ENCODE results near the gene A1BG. TPM values are rescaled to one million over a fixed set of nuclear protein-coding genes. Genes with fewer than 3 reads are reported as not detected.
"Not testable (repeated sequence)": the region's sequence is repeated elsewhere in the genome, so short reads cannot be mapped to it uniquely, and the experiment has no call there.

The A1BG gene
- total RNA-seq, 1 donor from 2014 or later = 10.7 TPM

DNA sequence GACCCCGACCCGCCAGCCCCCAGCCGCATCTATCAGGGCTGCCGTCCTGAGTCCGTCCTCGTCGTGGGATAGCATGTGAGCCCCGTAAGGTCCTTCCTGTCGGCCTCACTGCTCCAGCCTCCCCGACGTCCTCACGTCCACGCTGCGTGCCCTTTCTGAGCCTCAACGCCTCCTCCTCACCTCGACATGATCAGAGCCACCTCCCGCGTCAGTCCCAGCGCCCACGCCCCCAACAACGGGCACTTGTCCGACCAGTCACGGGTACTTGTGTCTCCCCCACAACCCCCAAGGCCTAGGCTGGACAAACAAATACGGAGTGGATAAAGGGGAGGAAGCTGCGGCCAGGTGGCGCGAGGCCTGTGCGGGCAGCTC lies 8.6 kb upstream of the A1BG start:
- no peak for DNase-seq (ENCODE audit: low spot score)

DNA sequence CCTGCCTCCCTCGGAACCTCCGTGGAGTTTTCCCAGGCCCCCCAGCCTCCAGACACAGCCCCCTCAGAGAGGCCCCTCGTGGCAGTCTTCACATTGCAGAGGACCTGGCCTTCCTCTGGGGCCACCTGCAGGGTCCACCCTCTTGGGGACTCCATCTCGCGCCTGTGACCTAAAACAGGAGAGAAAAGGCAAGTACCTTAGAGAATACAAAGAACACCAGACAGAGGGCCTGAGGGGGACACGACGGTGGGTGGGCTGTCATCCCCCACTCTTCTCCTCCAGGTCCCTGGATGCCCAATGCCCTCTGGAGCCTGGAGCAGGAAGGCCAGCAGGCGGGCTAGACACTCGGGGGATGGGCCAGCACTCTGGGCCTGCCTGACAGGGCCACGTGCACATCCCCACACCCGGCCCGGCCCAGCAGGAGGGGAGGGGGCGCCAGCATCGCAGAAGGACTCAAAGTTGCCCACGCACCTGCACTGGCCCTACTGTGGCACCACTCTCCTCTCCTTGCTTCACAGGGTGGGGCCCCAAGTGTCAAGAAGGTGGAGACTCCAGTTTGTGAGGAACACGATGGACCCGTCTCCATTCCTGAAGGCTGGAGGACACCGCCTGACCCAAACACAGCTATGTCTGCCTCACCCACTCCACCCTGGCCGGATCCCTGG lies 4.3 kb upstream of the A1BG start:
- no peak for DNase-seq (ENCODE audit: low spot score)

DNA sequence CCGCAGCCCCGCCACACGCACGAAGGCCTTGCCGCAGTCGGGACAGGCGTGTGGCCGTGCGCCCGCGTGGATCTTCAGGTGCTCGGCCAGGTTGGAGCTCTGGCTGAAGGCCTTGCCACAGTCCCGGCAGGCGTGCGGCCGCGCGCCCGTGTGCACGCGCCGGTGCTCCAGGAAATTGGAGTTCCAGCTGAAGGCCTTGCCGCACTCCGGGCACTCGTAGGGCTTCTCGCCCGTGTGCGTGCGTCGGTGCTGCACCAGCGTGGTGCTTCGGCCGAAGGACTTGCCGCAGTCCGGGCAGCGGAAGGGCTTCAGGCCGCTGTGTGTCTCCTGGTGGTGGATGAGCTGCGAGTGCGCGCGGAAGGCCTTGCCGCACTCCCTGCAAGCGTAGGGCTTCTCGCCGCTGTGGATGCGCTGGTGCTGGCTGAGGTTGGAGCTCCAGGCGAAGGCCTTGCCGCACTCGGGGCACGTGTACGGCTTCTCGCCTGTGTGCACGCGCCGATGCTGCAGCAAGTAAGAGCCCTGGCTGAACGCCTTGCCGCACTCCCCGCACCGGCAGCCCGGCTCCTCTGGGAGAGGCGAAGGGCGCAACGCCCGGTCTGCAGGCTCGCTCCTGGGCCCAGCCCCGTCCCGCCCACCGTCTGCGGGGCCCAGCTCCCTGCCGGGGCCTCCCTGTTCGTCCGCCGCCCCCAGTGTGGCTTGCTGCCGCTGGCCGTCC lies 3.6 kb upstream of the A1BG start:
- DNase-seq (ENCODE audit: low spot score) = no peak

DNA sequence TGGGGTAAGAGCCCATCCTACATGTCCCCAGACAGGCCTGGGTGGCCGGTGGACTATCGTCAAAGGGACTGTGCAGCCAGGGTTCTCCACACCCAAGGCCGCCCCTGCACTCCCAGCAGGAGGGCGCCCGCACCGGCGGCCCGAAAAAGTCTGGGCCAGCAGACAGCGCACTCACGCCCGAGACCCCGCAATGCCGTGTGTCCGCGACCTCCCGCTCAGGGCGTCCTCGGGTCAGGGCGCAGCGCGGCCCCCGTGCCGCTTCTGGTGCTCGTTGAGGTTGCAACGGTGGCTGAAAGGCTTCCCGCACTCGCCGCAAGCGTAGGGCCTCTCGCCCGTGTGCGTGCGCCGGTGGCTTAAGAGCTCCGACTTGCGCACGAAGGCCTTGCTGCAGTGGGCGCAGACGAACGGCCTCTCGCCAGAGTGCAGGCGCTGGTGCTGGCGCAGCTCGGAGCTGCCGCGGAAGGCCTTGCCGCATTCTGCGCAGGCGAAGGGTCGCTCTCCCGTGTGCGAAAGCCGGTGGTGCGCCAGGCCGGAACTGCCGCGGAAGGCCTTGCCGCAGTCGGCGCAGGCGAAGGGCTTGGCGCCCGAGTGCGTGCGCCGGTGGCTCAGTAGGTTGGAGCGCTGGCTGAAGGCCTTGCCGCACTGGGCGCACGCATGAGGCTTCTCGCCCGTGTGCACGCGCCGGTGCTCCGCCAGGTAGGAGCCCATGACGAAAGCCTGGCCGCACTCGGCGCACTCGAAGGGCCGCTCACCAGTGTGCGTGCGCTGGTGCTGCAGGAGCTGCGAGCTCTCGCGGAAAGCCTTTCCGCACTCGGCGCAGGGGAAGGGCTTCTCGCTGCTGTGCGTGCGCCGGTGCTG lies 2.8 kb upstream of the A1BG start:
- DNase-seq (ENCODE audit: low spot score) = no peak

DNA sequence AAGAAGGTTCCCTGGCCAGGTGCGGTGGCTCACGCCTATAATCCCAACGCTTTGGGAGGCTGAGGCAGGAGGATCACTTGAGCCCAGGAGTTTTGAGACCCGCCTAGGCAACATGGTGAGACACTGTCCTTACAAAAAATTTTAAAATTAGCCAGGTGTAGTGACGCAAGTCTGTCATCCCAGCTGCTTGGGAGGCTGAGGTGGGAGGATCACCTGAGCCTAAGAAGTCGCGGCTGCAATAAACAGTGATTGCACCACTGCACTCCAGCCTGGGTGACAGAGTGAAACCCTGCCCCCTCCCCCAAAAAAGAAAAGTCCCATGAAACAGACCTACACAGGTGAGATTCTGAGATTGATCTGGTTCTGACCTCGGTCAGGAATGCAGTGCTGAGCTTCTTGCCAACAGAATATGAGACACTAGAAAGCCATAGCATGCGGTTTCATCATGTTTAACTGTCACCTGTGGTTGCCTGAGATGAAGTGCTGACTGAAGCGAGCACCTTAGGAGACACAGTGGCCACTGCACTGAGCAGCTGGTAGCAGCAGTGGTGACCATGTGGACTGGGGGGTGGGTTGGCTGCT lies 2.0 kb upstream of the A1BG start:
- DNase-seq (ENCODE audit: low spot score) = no peak

DNA sequence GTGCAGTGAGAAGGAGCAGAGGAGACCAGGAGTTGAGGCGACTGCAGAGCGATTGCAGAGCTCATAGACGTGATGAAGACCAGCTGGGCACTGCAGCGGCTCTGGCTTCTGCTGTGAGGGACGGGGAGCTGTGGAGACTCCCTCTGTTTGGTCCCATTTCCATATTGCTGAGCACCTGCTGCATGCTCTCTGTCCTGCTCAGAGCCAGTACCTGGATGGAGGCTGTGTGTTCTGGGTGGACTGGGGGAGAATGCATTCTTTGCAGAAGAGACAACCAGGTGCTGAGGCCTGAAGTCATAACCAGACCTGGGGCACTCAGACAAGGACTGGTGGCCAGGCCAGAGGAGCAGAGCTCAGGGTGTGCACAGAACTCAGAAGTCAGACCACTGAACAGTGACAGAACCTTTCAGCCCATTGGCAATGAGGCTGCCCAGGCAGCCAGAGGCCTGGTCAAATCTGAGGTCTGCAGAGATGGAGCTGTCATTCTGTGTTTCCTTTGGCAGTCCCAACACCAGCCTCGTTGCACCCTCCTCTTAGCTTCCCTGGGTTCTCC lies 1.3 kb upstream of the A1BG start:
- no peak for DNase-seq (ENCODE audit: low spot score)

DNA sequence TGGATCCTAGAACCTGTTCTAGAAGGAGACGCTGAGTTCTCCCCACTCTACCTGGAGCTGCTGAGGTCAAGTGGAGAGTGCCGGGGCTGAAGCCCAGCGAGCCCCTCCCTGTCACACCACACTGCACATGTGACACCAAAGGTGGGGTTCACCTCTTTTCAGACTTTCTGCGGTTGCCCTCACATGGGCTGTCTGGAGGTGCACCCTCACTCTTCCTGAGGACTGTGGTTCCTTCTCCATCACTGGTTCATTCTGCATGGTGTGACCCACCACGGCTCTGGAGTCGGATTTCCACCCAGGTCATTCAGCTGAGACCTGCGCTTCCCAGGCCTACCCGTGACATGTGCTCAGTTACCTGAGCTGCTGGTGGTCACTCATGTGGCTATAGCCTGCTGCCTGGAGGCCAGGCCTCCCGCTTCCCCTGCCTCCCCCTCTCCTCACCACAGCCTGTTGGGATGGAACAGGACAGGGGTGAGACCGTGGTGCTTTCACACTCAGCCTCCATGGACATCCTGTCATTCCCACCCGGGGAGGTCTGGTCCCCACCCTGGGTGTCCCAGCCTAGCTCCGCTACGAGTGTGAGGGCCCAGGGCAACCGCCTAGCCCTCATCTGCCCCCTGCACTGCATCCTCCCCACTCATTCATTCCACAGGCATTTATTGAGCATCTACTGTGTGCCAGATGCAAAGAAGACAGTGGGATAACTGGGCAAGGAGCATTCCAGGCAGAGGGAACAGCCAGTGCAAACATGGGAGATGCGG lies 605 bp upstream of the A1BG start:
- DNase-seq (ENCODE audit: low spot score) = no peak

DNA sequence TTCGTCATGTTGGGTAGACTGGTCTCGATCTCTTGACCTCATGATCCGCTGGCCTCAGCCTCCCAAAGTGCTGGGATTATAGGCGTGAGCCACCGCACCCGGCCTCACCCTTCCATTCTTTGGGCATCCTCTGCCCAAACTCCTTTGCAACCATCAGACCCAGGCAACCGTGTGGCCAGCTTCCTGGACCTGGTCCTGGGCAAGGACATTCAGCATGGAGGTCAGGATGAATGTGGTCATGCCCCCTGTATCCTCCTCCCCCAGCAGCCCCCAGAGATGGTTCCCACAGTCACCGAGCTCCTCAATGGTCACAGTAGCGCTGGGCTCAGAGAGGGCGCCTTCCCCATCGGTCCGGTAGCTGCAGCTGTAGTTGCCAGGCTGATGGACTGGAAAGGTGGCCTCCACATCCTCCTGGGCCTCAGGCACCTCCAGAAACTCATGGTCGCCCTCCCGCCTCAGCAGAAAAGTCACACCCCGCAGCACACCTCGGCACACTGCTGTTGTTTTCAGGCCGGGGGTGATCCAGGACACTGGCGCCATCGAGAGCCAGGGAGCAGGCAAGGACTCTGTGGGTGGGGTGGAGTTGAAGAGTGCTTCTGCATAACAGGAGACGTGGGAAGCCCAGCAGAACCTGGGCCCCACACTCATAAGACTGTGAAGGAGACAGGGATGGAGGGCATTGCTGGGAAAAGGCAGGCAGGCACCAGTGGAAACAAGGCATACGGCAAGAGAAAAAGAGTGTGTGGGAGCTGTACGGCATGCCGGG lies 1.1 kb downstream of the A1BG start:
- DNase-seq (ENCODE audit: low spot score) = no peak

DNA sequence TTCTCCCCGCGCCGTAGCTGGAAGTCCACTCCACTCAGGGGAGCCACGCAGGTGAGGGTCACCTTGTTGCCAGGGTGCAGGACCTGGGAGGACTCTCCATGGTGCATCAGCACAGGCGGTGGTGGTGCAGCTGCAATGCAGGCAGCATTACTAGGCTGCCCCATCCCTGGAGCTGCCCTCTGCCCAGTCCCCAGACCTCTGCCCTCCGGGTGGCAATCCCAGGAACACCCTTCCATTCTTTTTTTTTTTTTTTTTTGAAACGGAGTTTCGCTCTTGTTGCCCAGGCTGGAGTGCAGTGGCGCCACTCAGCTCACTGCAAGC lies 1.8 kb downstream of the A1BG start:
- DNase-seq (ENCODE audit: low spot score) = no peak

DNA sequence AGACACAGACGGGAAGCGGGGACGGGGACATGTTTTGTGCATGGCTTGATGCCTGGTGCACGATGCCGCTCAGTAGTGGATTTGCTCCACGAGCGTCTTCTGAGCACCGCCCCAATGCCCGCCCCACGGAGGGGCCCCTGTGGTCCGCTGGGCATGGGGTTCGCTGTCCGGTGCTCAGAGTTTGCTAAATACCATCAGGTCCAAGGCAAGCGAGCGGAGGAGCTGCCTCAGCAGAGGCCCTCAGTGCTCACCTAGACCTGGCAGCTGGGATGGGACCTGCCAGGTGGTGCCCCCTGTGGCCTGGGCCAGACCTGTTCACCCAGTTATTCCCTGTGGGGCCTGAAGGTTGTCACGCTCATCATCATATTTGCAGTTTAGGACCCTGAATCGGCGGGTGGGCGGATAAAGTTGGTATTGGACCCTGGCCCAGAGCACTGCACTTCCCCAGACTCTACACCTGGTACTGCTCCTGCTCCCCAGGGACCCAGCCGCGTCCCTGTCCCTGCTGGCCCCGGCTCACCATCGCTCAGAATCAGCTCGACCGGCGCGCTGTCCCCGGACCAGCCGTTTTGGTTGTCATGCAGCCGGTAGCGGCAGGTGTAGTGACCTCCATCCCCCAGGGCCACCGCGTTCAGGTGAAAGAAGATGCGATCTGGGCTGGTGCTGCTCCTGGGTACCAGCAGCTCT lies 2.3 kb downstream of the A1BG start:
- DNase-seq (ENCODE audit: low spot score) = no peak

DNA sequence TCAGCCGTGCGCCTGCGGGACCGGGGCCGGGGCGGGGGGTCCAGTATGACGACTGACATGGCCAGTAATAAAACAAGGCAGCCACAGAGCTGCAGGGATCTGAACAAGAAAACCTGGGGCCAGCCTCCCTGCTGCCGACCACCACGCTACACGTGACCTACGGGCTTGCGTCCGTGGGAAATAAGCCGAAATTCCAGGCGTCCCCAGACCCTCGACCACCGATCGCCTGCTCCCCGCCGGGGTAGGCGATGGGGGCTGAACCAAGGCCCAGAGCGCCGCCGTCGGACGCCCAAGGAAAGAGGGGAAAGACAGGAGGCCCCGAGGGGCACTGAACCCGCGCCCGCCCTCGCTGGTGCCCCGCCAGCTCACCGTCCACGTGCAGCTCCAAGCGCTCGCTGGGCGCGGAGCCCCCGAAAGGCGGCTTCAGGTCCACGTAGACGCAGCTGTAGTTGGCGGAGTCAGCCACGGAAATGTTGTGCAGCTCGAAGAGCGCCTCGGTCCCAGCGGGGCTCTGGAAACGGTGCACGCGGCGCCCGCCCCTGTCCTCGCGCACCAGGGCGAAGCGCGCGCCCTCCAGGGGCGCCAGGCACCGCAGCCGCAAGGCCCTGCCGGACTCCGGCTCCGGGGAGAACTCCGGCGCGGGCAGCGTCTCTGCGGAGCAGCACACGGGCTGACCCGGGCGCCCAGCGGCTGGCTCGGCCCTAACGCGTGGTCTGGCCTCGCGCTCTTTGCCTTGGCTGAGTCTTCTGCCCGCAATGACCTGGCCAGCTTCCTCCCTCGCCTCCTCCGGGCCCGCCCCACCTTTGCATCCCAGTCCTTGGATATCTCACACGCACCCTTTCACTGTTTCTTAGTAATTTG lies 3.1 kb downstream of the A1BG start:
- no peak for DNase-seq (ENCODE audit: low spot score)

DNA sequence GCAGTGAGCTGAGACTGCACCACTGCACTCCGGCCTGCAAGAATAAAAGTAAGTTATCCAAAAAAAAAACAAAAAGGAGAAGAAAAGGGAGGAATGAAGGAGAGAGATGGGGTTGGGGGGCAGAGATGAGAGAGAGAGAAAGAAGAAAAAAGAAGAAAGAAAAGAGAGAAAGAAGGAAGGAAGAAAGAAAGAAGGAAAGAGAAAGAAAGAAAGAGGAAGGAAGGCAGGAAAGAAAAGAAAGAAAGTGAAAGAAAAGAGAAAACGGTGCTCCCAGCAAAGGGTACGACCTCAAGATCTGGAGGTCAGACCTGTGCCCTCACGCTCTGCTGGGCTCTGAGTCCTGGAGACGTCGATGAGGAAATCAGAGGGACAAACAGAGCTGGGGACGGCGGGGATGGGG lies 3.7 kb downstream of the A1BG start:
- DNase-seq (ENCODE audit: low spot score) = no peak

DNA sequence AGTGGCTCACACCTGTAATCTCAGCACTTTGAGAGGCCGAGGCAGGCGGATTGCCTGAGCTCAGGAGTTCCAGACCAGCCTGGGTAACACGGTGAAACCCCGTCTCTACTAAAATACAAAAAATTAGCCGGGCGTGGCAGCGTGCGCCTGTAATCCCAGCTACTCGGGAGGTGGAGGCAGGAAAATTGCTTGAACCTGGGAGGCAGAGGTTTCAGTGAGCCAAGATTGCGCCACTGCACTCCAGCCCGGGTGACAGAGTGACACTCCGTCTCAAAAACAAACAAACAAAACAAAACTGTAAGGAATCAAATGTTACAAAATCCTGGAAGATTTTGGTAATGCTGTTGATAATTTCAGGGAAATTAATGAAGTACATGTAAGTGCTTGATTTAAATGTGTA lies 5.2 kb downstream of the A1BG start:
- DNase-seq (ENCODE audit: low spot score) = not testable (repeated sequence)

DNA sequence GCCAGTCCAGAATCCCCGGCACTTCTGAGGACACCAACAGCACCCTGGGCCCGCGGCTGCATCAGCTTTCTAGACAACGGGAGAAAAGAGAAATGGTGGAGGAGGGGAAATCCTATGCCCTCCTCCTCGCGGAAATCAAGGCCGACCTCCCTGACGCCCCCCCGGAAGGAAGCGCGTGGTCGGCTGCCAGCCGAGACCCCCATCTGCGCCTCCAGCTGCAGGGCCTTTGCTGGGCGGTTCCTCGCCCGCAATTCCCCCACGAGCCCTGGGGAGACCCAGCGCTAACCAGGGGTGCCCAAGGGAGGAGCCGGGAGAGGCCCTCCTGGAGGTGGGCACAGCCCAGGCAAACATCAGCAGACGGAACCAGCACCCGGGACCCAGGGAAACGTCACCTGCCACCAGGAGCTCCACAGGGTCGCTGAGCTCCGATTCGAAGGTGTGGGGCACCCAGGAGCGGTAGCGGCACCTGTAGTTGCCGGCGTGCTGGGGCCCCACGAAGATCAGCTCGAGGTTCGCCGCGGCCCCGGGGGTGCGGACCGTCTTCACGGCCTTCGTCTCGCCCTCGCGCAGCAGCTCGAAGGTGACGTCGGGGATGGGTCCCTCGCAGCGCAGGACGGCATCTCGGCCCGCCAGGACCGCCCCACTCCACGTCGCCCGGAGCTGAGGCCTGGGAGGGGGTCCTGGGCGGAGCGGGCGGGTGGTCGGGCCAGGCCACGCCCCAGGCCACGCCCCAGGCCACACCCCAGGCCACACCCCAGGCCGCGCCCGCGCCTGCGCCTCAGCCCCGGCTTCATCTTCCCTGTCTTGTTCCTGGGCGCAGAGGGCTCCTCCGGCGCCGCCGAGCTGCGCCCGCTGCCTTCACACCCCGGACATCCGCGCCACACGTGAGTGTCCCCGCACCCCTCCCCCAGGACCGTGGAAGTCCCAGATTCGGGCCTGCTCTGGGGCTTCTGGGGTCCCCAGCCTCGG lies 6.0 kb downstream of the A1BG start:
- peak; percentile 72 for DNase-seq (ENCODE audit: low spot score)

DNA sequence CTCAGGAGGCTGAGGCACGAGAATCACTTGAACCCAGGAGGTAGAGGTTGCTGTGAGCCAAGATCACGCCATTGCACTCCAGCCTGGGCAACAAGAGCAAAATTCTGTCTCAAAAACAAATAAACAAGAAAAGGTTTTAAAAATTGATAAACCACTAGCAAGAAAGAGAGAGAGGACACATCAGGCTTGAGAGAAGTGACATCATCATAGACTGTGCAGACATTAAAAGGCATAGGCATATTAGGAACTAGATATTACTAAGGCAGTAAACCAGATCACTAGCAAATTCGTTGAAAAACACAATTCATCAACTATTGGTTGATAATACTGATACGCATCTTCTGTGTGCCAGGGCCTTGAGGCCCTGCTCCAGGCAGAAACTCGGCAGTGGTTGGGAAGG lies 7.7 kb downstream of the A1BG start:
- no peak for DNase-seq (ENCODE audit: low spot score)

DNA sequence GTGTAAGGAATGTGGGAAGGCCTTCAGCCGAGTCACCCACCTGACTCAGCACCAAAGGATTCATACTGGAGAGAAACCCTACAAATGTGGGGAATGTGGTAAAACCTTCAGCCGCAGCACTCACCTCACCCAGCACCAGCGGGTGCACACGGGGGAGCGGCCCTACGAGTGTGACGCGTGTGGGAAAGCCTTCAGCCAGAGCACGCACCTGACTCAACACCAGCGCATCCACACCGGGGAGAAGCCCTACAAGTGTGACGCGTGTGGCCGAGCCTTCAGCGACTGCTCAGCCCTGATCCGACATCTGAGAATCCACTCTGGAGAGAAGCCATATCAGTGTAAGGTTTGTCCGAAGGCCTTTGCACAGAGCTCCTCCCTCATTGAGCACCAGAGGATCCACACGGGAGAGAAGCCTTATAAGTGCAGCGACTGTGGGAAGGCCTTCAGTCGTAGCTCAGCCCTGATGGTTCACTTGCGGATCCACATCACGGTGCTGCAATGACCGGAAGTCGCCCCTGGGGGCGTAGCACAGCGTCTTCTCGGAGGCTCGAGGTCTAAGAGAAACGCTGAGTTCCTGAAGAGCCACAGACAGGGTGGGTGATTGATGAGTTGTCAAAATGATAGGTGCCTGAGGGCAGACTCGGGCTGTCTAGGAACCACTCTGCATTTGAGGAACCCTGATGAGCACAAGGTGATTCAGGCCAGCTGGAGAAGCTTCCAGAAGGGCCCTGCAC lies 14.3 kb downstream of the A1BG start:
- no peak for DNase-seq (ENCODE audit: low spot score)

DNA sequence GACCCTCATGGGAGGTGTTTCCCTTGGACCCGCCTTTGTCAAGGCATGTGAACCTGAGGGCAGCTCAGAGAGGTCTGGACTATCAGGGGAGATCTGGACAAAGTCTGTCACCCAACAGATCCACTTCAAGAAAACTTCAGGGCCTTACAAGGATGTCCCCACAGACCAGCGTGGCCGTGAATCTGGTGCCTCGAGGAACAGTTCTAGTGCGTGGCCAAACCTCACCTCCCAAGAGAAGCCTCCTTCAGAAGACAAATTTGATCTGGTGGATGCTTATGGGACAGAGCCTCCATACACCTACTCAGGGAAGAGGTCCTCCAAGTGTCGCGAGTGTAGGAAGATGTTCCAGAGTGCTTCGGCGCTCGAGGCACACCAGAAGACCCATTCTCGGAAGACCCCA lies 15.0 kb downstream of the A1BG start:
- DNase-seq (ENCODE audit: low spot score) = no peak

Measured in ureter (tissue), 1 donor.